IMR-90 (cell line): ENCODE data around the gene LGALS9.

ENCODE experiments used
- BHLHE40 ChIP-seq: fragments of 150-350 bp; IDR thresholded peaks from 2 replicates; pipeline ENCODE4 v1.6.1; 2016; ENCODE audit warnings: mild to moderate bottlenecking, low read depth, low read length
- CHD1 ChIP-seq: IDR thresholded peaks from 2 replicates; pipeline ENCODE4 v1.6.1; 2012; ENCODE audit warnings: low read depth, low read length, improper control_type of control experiment
- FOS ChIP-seq: fragments of 150-350 bp; IDR thresholded peaks from 2 replicates; pipeline ENCODE4 v1.6.1; 2016; ENCODE audit warnings: low read depth, low read length
- MAFK ChIP-seq: IDR thresholded peaks from 2 replicates; pipeline ENCODE4 v1.6.1; 2012; ENCODE audit warnings: low read depth, low read length, improper control_type of control experiment
- MAZ ChIP-seq: IDR thresholded peaks from 2 replicates; pipeline ENCODE4 v1.6.1; 2012; ENCODE audit warnings: low read depth, mild to moderate bottlenecking, low read length, improper control_type of control experiment, moderate library complexity, borderline replicate concordance
- POLR2A ChIP-seq: IDR thresholded peaks from 2 replicates; pipeline ENCODE4 v1.6.1; 2012; ENCODE audit warnings: mild to moderate bottlenecking, low read depth, low read length
- SMC3 ChIP-seq: fragments of 150-350 bp; IDR thresholded peaks from 2 replicates; pipeline ENCODE4 v1.6.1; 2016; ENCODE audit warnings: low read depth, mild to moderate bottlenecking, antibody characterized with exemption, low read length, moderate library complexity
- TF ChIP-seq, protein P1 (sequence below): conservative IDR thresholded peaks from 2 replicates; pipeline ENCODE4 v1.5.1; 2012; ENCODE audit warnings: mild to moderate bottlenecking, low read depth, low read length, improper control_type of control experiment
- TF ChIP-seq, protein P2 (sequence below): fragments of 150-350 bp; IDR thresholded peaks from 2 replicates; pipeline ENCODE4 v1.6.1; 2016; ENCODE audit warnings: low read depth, mild to moderate bottlenecking, low read length, moderate library complexity, borderline replicate concordance
- TF ChIP-seq, protein P3 (sequence below): fragments of 150-350 bp; IDR thresholded peaks from 2 replicates; pipeline ENCODE4 v1.6.1; 2017; ENCODE audit warnings: mild to moderate bottlenecking, antibody characterized with exemption, low read length, low read depth

DNA sequence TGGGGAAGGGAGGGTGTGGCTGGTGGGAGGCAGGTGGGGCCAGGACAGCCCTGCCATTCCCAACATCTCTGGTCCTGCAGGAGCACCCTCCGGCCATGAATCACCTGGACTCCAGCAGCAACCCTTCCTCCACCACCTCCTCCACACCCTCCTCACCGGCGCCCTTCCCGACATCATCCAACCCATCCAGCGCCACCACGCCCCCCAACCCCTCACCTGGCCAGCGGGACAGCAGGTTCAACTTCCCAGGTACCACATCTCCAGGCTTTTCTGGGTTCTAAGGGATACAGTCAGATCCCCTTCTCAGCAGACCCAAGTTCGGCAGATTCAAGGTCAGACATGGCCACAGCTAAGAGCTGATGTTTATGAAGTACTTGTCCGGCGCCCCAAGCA lies 33.8 kb upstream of the LGALS9 start:
- TF ChIP-seq, protein P1, sequence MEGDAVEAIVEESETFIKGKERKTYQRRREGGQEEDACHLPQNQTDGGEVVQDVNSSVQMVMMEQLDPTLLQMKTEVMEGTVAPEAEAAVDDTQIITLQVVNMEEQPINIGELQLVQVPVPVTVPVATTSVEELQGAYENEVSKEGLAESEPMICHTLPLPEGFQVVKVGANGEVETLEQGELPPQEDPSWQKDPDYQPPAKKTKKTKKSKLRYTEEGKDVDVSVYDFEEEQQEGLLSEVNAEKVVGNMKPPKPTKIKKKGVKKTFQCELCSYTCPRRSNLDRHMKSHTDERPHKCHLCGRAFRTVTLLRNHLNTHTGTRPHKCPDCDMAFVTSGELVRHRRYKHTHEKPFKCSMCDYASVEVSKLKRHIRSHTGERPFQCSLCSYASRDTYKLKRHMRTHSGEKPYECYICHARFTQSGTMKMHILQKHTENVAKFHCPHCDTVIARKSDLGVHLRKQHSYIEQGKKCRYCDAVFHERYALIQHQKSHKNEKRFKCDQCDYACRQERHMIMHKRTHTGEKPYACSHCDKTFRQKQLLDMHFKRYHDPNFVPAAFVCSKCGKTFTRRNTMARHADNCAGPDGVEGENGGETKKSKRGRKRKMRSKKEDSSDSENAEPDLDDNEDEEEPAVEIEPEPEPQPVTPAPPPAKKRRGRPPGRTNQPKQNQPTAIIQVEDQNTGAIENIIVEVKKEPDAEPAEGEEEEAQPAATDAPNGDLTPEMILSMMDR: no peak
- TF ChIP-seq BHLHE40 (no peak), CHD1 (no peak), MAZ (no peak), POLR2A (no peak), SMC3 (no peak), MAFK (no peak), FOS (no peak)
- TF ChIP-seq, protein P2, sequence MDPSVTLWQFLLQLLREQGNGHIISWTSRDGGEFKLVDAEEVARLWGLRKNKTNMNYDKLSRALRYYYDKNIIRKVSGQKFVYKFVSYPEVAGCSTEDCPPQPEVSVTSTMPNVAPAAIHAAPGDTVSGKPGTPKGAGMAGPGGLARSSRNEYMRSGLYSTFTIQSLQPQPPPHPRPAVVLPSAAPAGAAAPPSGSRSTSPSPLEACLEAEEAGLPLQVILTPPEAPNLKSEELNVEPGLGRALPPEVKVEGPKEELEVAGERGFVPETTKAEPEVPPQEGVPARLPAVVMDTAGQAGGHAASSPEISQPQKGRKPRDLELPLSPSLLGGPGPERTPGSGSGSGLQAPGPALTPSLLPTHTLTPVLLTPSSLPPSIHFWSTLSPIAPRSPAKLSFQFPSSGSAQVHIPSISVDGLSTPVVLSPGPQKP: no peak
- TF ChIP-seq, protein P3, sequence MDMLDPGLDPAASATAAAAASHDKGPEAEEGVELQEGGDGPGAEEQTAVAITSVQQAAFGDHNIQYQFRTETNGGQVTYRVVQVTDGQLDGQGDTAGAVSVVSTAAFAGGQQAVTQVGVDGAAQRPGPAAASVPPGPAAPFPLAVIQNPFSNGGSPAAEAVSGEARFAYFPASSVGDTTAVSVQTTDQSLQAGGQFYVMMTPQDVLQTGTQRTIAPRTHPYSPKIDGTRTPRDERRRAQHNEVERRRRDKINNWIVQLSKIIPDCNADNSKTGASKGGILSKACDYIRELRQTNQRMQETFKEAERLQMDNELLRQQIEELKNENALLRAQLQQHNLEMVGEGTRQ: no peak
